ENCODE data around the gene STRN.
"Not testable (repeated sequence)": the region's sequence is repeated elsewhere in the genome, so short reads cannot be mapped to it uniquely, and the experiment has no call there.

The STRN gene

DNA sequence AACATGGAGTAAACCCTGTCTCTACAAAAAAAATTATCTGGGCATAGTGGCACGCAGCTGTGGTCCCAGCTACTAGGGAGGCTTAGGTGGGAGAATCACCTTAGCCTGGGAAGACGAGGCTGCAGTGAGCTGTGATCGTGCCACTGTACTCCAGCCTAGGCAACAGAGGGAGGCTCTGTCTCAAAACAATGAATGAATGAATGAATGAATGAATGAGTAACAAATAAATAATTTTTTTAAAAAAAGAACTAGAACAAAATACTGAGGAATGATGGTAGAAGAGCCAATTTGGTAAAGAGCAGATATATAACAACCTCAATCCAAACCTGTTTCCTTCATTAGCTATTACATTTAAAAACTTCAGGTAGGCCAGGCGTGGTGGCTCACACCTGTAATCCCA is 60.1 kb downstream of the STRN start:
- DNase-seq = no peak

DNA sequence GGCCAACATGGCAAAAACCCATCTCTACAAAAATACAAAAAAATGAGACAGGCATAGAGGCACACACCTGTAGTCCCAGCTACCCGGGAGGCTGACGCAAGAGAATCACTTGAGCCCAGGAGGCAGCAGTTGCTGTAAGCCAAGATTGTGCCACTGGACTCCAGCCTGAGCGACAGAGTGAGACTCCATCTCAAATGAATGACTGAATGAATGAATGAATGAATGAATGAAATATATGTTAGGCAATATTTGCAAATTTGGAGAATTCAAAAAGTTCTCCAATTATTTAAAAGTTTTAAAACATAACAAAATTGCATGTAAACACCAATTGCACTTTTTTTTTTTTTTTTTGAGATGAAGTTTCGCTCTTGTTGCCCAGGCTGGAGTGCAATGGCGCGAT is 61.7 kb downstream of the STRN start:
- no peak for DNase-seq

DNA sequence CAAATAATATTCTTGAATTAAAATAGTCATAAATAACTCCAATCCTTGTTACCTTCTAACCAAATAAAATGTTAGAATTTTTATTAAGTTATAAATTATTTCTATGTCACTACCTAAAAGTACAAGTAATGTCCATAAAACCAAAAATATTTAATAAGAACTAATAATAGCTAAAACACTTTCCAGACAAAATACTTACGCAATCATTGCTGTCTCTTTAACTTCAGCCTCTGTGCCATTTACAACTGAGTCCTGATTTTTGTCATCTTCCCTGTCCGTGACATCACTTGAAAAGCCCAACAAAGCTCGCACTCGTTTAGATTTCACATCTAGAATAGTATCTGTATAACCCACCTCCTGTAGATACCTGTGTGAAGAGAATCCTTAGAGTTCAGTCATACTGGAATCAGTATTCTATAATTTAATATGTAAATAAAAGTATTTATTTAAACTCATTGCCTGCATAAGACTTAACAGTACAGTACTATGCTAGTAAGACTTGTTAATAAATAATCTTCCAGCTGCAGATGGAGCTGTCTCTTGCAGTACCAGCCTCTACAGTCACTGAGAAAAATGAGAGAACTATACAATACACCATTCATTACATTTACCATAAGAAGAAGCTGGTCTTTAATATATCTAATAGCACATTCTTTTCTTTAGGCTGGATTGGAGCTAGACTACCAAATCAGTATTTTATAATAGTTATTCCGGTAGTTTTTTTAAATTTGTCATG is 63.8 kb downstream of the STRN start:
- no peak for DNase-seq

DNA sequence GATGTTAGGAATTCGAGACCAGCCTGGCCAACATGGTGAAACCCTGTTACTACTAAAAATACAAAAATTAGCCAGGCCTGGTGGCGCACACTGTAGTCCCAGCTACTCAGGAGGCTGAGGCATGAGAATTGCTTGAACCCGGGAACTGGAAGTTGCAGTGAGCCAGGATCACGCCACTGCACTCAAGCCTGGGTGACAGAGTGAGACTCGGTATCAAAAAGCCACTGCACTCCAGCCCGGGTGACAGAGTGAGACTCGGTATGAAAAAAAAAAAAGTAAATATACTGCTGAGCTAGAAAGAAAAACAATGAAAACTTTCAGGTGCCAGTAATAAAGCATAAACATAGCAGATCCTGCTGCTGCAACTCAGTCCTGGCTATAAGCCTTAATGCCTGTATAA is 73.5 kb downstream of the STRN start:
- DNase-seq = no peak

DNA sequence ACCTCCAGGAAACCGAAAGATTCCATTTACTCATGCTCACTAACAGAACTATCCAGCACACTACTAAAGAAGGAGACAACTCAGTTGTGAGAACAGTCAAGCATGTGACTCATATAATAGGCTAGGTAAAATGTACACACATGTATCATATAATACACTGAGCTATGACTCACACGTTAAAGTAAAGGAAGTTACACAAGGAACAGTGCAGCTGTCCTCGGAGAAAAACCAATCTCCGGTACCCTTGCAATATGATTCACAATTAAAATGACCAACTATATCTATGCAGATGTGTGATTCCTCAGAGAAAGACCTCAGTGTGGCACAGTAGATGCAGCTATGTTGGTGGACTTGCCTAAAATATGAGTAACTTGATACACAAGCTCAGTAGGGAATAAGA is 76.5 kb downstream of the STRN start:
- no peak for DNase-seq

DNA sequence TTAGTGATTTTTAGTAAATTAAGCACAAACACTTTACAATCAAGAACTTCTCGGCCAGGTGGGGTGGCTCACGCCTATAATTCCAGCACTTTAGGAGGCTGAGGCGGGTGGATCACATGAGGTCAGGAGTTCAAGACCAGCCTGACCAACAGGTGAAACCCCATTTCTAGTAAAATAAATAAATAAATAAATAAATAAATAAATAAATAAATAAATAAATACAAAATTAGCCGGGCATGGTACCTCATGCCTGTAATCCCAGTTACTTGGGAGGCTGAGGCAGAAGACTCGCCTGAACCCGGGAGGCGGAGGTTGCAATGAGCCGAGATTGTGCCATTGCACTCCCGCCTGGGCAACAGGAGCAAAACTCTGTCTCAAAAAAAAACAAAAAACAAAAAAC is 79.2 kb downstream of the STRN start:
- DNase-seq = not testable (repeated sequence)

DNA sequence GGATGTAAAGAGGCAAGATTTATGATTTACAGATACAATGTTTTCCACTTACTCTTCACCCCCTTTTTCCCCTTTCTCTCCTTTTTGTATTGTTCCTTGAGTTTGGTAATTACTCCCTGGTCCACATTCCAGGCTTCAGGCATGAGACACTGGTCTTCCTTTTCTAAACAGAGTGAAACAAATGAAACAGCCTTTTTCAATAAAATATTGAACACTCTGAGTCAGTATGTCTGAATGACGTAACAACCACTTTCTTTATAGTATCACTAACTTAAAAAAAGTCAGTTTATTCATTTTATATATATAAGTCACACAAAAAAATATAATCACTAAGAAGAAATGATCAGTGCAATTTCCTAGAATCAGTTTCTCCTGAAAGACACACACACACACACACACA is 79.7 kb downstream of the STRN start:
- no peak for DNase-seq

DNA sequence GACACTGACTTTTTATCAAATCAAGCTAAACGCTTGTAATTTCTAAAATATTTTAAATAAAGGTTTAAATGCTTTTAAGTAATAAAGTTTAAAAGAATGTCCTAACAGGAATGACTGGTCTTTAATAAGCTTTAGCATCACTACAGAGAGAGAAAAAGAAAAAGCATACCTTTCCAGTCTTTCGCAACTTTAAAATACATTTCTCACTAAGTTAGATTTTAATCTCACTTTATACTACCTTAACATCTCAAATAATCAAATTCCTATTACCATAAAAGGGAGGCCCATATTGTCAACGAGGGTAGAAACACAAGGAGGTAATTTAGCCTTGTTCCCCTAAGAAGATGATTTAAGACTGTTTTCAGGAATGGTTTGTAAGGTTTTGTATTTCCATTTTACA is 80.7 kb downstream of the STRN start:
- no peak for DNase-seq

DNA sequence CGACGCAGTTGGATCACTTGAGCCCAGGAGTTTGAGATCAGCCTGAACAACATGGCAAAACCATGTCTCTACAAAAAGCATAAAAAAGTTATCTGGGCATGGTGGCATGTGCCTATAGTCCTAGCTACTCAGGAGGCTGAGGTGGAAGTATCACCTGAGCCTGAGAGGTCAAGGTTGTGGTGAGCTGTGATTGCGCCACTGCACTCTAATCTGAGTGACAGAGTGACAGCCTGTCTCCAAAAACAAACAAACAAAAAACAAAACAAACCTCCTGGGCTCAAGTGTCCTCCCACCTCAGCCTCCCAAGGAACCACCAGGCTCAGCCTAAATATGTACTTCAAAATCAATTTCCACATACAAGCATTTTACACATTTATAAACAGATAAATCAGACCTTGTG is 83.8 kb downstream of the STRN start:
- no peak for DNase-seq

DNA sequence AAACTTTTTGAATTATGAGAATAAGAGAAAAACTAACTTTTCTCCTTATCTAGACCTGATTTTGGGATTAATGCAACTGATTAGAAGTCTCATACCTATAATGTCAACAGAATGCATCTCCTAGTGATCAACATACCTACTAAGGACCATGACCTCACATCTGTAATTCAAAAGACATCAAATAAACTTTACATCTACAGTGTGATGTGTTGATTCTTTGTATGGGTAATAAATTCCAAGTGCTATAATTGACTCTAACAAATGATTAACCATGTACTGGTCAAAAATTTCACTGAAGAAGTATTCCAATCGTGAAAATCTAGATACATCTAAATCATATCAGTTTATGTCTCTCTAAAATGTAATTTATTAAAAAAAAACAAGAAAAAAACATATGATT is 84.5 kb downstream of the STRN start:
- DNase-seq = no peak

DNA sequence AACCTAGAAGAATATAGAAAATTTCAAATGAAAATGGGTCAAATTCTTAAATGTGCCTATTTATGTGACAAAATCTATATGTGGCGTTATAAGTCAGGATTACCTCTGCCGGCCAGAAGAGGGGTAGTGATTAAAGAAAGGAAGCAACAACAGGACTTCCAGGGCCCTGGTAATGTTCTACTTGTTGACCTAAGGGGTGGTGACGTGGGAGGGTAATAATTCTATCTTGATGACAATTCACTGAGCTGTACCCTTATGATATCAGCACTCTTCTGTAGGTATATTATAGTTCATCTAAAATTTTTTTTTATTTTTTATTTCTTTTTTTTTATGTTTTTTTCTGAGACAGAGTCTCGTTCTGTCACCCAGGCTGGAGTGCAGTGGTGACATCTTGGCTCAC is 87.9 kb downstream of the STRN start:
- no peak for DNase-seq

DNA sequence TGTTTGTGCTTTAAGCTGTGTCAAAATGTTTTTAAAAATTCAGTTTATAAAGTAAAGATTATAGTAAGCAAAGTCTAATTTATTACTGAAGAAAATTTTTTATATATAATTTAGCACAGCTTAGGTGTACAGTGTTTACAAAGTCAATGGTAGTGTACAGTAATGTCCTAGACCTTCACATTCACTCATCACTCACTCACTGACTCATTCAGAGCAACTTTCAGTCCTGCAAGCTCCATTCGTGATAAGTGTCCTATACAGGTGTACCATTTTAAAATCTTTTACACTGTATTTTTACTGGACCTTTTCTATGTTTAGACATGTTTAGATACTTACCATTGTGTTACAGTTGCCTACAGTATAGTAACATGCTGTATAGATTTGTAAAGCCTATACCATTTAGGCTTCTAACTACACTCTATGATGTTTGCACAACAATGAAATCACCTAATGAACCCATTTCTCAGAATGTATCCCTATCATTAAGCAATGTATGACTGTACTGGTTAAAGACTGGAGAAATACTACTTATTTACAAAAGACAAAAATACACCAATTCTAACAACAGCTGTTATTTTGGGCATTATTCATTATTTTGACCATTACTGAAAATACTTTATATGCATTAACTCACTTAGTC is 95.1 kb downstream of the STRN start:
- DNase-seq = no peak

DNA sequence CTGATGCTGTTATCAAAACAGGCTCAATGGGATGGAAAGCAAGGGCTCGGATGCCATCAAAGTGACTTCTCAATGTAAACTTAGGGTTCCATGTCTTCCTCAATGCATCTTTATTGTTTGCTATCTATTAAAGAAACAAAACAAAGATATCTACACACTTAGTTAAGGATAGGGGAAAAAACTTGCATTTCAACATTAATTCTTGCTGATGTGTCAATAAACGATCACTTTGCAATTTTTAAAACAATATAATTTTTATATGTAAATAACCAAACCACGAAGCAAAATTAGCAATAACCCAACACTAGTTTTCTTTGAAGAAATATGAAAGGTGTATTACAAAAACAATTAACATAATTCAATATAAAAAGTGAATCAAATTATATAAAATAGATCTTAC is 96.7 kb downstream of the STRN start:
- no peak for DNase-seq

DNA sequence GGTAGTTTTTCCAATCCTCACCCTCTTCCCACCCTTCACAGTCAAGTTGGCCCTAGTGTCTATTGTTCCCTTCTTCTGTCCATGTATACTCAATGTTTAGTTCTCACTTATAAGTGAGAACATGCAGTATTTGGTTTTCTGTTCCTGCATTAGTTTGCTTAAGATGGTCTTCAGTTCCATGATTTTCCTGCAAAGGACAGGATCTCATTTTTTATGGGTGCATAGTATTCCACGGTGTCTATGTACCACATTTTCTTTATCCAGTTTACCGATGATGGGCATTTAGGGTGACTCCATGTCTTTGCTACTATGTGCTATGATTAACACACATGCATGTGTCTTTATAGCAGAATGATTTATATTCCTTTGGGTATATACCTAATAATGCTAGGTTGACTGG is 104.4 kb downstream of the STRN start:
- no peak for DNase-seq

DNA sequence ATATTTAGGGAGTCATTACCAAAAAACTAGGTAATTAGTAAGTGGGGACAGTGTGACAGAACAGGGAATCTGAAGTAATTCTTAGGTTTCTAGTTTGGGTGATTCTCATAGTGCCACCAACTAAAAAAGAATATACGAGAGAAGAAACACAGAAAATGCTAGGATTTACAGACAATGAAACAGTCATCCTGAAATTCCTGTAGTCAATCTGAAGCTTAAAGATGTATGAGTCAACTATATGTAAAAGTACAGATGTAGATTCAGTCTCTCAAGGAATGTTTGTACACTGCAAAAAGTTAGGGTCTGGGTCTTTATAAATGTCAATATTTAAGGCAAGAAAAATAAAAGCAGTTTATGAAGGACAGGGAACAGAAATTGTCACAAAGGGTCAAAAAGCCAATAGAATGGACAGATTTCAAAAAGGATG is 107.0 kb downstream of the STRN start:
- DNase-seq = no peak

DNA sequence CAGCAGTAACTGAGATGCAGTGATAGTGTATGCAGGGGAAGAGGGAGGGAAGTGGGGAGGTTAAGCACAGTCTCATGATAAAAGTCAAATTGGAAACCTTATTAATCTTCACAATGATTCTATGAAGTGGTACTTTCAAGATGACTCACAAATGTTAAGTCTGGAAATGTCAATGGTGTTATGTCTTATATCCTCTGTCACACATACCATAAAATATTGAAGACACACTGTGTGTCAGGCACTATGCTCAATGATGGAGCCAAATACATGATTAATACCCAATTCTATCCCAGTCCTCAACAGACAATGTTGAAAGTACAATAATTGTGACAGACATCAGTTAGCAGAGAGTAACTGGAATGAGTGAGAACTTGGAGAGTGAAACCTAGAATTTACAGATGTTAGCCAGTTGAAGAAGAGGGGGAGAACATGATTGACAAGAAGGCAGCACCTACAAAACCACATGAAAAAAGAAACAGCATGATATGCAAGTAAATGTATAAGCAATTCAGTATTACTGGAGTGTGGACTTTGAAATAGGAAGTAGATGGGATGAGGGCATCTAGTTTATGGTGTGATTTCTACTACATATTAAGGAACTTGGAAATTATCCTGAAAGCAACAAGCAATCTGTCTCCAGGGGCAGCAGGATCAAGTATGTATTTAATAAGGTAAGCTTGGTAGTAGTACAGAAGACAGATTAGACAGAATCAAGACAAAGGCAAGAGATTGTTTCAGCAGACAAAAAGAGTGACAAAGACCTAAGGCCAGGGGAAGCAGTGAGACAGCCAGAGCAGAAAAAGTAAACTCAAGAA is 107.6 kb downstream of the STRN start:
- DNase-seq = no peak

DNA sequence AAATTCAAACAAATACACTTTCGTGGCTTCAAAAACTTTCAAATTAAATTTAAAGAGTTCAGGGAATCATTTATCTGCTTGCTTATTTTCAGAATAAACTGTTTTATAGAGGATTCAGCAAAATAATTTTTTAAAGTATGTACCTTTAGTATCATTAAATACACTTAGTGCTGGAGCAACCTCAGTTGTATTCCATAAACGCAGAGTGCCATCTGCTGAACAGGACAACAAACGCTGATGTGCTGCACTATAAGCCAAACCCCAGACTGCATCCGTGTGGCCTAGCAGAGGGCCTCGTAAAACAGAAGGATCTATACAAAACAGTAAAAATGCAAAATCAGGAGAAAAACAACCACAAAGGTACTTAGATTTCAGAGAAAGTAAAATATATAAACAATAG is 108.6 kb downstream of the STRN start:
- DNase-seq = no peak

DNA sequence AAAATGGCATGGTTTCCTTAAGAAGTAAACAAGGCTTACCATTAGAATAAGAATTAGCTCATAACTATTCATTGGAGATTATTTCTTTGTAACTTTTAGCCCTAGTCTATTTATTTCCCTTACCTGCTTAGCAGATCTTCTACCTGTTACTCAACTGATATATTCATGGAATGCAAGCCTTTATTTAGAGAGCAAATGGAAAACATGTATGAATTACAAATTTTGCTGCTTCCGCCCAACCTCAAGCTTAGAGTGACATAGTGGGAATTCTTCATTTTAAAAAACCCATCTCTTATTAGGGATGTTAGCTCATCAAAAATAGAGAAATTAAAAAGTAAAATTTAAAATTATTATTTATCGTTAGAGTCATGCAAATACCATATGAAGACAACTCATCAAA is 110.9 kb downstream of the STRN start:
- DNase-seq = no peak

DNA sequence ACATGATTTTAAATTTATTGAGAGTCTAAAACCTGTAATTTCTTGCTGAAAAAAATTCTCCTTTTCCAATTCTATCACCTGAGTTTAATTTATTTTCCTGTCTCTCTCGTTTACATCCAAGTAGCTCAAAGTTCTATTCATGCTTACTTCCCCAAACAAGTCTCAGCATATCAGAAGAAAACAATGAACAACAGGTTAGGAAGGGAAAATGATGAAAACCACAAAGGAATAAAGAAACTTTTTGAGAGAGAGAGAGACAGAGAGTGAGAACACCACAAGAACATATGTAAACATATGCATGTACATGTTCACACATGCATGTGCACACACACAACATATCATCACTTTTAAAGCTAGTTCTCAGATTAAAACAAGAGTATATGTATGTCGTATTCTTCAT is 112.1 kb downstream of the STRN start:
- DNase-seq = no peak

DNA sequence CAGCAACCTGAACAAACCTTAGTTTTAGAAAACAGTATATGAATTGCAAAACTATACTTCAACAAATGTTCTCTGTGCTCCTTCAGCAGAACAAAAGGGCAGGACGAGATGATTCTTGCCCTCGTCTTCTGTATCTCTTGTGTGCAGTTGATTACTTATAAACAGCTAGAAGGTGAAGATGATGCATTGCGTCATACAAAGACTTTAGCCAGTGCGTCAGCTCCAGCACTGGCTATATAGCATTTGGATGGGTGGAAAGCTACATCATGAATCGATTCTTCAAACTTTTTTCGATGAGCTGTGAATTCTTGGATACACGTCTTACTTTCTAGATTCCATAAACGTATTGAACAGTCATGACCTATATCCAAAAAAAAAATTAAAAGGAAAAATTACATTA is 117.1 kb downstream of the STRN start:
- DNase-seq = no peak

DNA sequence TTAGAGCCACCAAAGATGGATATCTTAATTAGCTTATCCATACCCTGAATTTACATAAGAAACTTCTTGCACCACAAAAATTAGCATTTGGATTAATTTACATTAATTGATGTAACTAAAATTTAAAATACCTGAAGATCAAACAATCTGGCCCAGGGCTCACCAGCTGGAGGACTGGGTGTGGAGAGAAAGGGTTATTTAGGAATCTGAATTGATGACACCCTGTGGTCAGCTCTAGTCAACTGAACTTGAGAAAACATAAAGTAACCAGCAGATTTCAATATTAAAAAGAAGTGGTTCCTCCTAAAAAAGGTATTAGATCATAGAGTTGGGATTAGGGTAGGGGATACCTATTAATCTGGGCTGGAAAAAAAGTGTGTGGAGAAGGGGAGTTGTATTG is 122.5 kb downstream of the STRN start:
- no peak for DNase-seq

DNA sequence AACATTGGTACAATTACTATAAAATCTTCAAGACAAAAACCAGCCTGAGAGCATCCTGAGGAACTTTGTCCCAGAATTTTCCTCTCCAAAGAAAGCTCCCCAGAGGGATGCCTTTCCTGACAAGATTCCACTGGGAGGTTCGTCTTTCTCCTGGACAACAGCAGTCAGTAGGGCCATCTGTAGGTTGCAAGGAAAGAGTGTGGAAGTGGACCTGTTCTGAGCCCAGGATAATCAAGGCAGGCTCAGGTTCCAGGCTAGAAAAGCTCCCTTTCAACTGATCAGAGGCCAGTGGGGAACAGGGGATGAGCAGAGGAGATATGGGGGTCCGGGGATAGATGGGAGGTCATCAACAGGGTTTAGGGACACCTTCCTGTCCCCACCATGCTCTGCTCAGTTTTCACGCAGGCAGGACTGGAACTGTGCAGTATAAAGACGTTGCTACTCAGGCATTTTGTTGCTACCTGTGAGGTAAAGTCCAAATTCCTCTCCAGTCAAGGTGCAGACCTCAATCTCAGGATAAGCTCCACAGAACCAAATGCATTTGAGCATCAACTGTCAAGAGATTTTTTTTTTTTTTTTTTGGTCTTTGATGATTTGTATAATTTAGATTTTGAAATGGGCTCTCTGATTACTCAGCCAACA is 126.2 kb downstream of the STRN start:
- DNase-seq = no peak

DNA sequence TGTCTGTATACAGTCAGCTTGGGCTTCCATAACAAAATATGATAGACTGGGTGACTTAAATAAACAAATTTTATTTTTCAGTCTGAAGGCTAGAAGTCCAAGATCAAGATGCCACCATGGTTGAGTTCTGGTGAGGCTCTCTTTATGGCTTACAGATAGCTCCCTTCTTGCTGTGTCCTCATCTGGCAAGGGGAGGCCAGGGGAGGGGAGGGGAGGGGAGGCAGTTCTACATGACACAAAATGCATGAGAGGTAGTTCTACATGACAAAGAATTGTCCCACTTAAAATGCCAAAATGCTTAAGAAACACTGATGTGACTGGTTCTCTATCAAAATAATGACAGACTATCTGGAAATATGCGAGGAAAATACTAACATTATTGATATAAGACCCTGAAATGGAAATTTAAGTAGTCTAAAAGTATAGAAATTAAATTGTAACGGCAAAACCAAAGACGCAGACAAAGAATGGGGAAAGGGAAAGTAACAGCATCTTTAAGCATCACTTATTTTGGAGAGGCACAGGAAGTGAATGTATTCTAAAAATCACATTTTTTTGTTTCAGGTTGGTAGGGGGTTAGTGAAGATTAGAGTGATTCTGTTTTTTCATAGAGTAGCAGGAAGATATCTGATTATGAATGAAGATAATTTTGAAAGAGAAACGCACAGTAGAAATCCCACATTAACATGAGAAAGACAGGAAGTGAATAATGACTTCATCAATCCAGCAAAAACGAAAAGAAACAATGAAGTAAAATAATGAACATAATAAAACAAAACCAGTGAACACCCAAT is 131.4 kb downstream of the STRN start:
- no peak for DNase-seq

All from stimulated activated CD4-positive, alpha-beta T cell treated with anti-CD3 and anti-CD28 coated beads, Interleukin-4, amount 100 ng/mL, for 4 hours (primary cell).